BLaER1 (cell line): Measurements from ENCODE around the gene TRPM2.

ENCODE experiments used
- H3K27ac ChIP-seq: shearing (Covaris generic); formaldehyde crosslinking; 2 replicates; pipeline ENCODE4 v1.8.1; 2022
- H3K27me3 ChIP-seq: shearing (Covaris generic); formaldehyde crosslinking; 2 replicates; pipeline ENCODE4 v1.8.1; 2022
- H3K36me3 ChIP-seq: shearing (Covaris generic); formaldehyde crosslinking; 2 replicates; pipeline ENCODE4 v1.8.1; 2022
- H3K4me1 ChIP-seq: shearing (Covaris generic); formaldehyde crosslinking; 2 replicates; pipeline ENCODE4 v1.8.1; 2022
- H3K4me2 ChIP-seq: shearing (Covaris generic); formaldehyde crosslinking; 2 replicates; pipeline ENCODE4 v1.8.1; 2022
- H3K4me3 ChIP-seq: shearing (Covaris generic); formaldehyde crosslinking; 2 replicates; pipeline ENCODE4 v1.8.1; 2022
- H3K9ac ChIP-seq: shearing (Covaris generic); formaldehyde crosslinking; 2 replicates; pipeline ENCODE4 v1.8.1; 2022
- H3K9me3 ChIP-seq: shearing (Covaris generic); formaldehyde crosslinking; 2 replicates; pipeline ENCODE4 v1.8.1; 2022
- H4K20me1 ChIP-seq: shearing (Covaris generic); formaldehyde crosslinking; 2 replicates; pipeline ENCODE4 v1.8.1; 2022
- Cebpa-rat ChIP-seq: shearing (Covaris generic); IDR thresholded peaks from 2 replicates; pipeline ENCODE4 v1.8.1; 2022

TRPM2 gene

GRCh38 chr21:44328242-44328895 is 25.1 kb upstream of the TRPM2 start:
- H3K9me3 ChIP-seq = no peaks in the 10 kb centered on the region
- H3K9ac ChIP-seq = no peak overlapping the region
- no peaks in the 10 kb centered on the region for H3K27me3 ChIP-seq
- peaks cover 64% of the 10 kb centered on the region for H3K36me3 ChIP-seq
- peaks cover 96% of the 10 kb centered on the region for H4K20me1 ChIP-seq
- no peak for TF ChIP-seq Cebpa-rat
- H3K4me1 ChIP-seq = peaks cover 76% of the 10 kb centered on the region
- 0 out of 2 replicates have a peak overlapping the region, but pooled peaks have one; percentile 30 for H3K27ac ChIP-seq
- H3K4me3 ChIP-seq = no peak overlapping the region
- peak overlapping the region; percentile 64 for H3K4me2 ChIP-seq

- 0 out of 2 replicates have a peak overlapping the region, but pooled peaks have one; percentile 2 for H3K27ac ChIP-seq
- H3K4me1 ChIP-seq = peaks cover 85% of the 10 kb centered on the region
- H3K27me3 ChIP-seq = no peaks in the 10 kb centered on the region
- peaks cover 55% of the 10 kb centered on the region for H3K36me3 ChIP-seq
- no peaks in the 10 kb centered on the region for H3K9me3 ChIP-seq
- H3K4me2 ChIP-seq = peak overlapping the region; percentile 26
- peaks cover 96% of the 10 kb centered on the region for H4K20me1 ChIP-seq
- no peak for TF ChIP-seq Cebpa-rat
- H3K9ac ChIP-seq = 0 out of 2 replicates have a peak overlapping the region, but pooled peaks have one; percentile 29
- no peak overlapping the region for H3K4me3 ChIP-seq
Measured at GRCh38 chr21:44329086-44329889, 24.1 kb upstream of the TRPM2 start.

GRCh38 chr21:44329971-44330681 is 23.3 kb upstream of the TRPM2 start:
- Histone ChIP-seq H3K9me3 (no peaks in the 10 kb centered on the region), H3K9ac (no peak overlapping the region), H4K20me1 (peaks cover 95% of the 10 kb centered on the region), H3K36me3 (peaks cover 47% of the 10 kb centered on the region), H3K4me2 (peak overlapping the region; percentile 2; the same call in 1 of the 2 replicates), H3K27ac (0 out of 2 replicates have a peak overlapping the region, but pooled peaks have one; percentile 35), H3K4me3 (no peak overlapping the region), H3K4me1 (peaks cover 93% of the 10 kb centered on the region), H3K27me3 (no peaks in the 10 kb centered on the region)
- TF ChIP-seq Cebpa-rat = no peak

- H3K27ac ChIP-seq = 0 out of 2 replicates have a peak overlapping the region, but pooled peaks have one; percentile 35
- peaks cover 47% of the 10 kb centered on the region for H3K36me3 ChIP-seq
- H4K20me1 ChIP-seq = peaks cover 93% of the 10 kb centered on the region
- no peaks in the 10 kb centered on the region for H3K27me3 ChIP-seq
- H3K9me3 ChIP-seq = no peaks in the 10 kb centered on the region
- H3K4me3 ChIP-seq = no peak overlapping the region
- H3K4me1 ChIP-seq = peaks cover 96% of the 10 kb centered on the region
- H3K9ac ChIP-seq = no peak overlapping the region
- no peak for TF ChIP-seq Cebpa-rat
- H3K4me2 ChIP-seq = peak overlapping the region; percentile 2; the same call in 1 of the 2 replicates
Measured at GRCh38 chr21:44330698-44331097, 22.7 kb upstream of the TRPM2 start.

- H3K4me2 ChIP-seq = peak overlapping the region; percentile 91; the same call in 1 of the 2 replicates
Measured at GRCh38 chr21:44331209-44331608, 22.2 kb upstream of the TRPM2 start.

GRCh38 chr21:44331650-44332307 is 21.6 kb upstream of the TRPM2 start:
- H3K4me2 ChIP-seq = peak overlapping the region; percentile 91
- peaks cover 86% of the 10 kb centered on the region for H4K20me1 ChIP-seq
- H3K9me3 ChIP-seq = no peaks in the 10 kb centered on the region
- peaks cover 88% of the 10 kb centered on the region for H3K4me1 ChIP-seq
- no peak overlapping the region for H3K4me3 ChIP-seq
- H3K27me3 ChIP-seq = no peaks in the 10 kb centered on the region
- no peak for TF ChIP-seq Cebpa-rat
- no peak overlapping the region for H3K27ac ChIP-seq
- no peak overlapping the region for H3K9ac ChIP-seq
- H3K36me3 ChIP-seq = peaks cover 47% of the 10 kb centered on the region

More at GRCh38 chr21:44331209-44331608, 22.2 kb upstream of the TRPM2 start:
- no peaks in the 10 kb centered on the region for H3K9me3 ChIP-seq
- H3K27me3 ChIP-seq = no peaks in the 10 kb centered on the region
- no peak overlapping the region for H3K9ac ChIP-seq
- no peak for TF ChIP-seq Cebpa-rat
- H3K4me1 ChIP-seq = peaks cover 91% of the 10 kb centered on the region
- H4K20me1 ChIP-seq = peaks cover 88% of the 10 kb centered on the region
- peaks cover 47% of the 10 kb centered on the region for H3K36me3 ChIP-seq
- H3K4me3 ChIP-seq = no peak overlapping the region
- H3K27ac ChIP-seq = 0 out of 2 replicates have a peak overlapping the region, but pooled peaks have one; percentile 35

GRCh38 chr21:44332383-44332782 is 21.0 kb upstream of the TRPM2 start:
- H3K4me2 ChIP-seq = peak overlapping the region; percentile 91
- no peak overlapping the region for H3K4me3 ChIP-seq
- no peak overlapping the region for H3K27ac ChIP-seq

GRCh38 chr21:44332965-44333364 is 20.5 kb upstream of the TRPM2 start:
- Histone ChIP-seq H3K4me3 (no peak overlapping the region), H3K9me3 (no peaks in the 10 kb centered on the region), H3K4me1 (peaks cover 88% of the 10 kb centered on the region), H3K27me3 (no peaks in the 10 kb centered on the region), H3K27ac (no peak overlapping the region), H3K9ac (no peak overlapping the region), H4K20me1 (peaks cover 85% of the 10 kb centered on the region), H3K4me2 (peak overlapping the region; percentile 91), H3K36me3 (peaks cover 40% of the 10 kb centered on the region; the same call in 1 of the 2 replicates)
- TF ChIP-seq Cebpa-rat = no peak

More at GRCh38 chr21:44332383-44332782, 21.0 kb upstream of the TRPM2 start:
- Histone ChIP-seq H3K9ac (no peak overlapping the region), H3K27me3 (no peaks in the 10 kb centered on the region), H4K20me1 (peaks cover 86% of the 10 kb centered on the region), H3K9me3 (no peaks in the 10 kb centered on the region), H3K36me3 (peaks cover 45% of the 10 kb centered on the region), H3K4me1 (peaks cover 88% of the 10 kb centered on the region)
- no peak for TF ChIP-seq Cebpa-rat
